Endodermal cell (in vitro differentiated cells): ENCODE measurements around the gene FAM227B. TPM values are rescaled to one million over a fixed set of nuclear protein-coding genes. Genes with fewer than 3 reads are reported as not detected.
"Not testable (repeated sequence)": the region's sequence is repeated elsewhere in the genome, so short reads cannot be mapped to it uniquely, and the experiment has no call there.

Source experiments
- DNase-seq: peaks from one replicate; pipeline ENCODE4 v3.0.0-alpha.2; 2017
- H3K27ac ChIP-seq: 2 replicates; pipeline ENCODE4 v1.5.1; 2013; ENCODE audit warnings: mild to moderate bottlenecking, low read depth, low read length, moderate library complexity
- H3K27me3 ChIP-seq: 2 replicates; pipeline ENCODE4 v1.6.1; 2013; ENCODE audit warnings: mild to moderate bottlenecking, low read length, moderate library complexity; ENCODE audit not compliant: insufficient read depth, control insufficient read depth, poor library complexity, severe bottlenecking
- H3K36me3 ChIP-seq: 2 replicates; pipeline ENCODE4 v1.7.0; 2013; ENCODE audit warnings: mild to moderate bottlenecking, low read length, moderate library complexity; ENCODE audit not compliant: control insufficient read depth, insufficient read depth
- H3K4me1 ChIP-seq: one replicate; pipeline ENCODE4 v1.7.0; 2013; ENCODE audit warnings: low read length; ENCODE audit not compliant: control insufficient read depth, insufficient read depth
- H3K4me3 ChIP-seq: 2 replicates; pipeline ENCODE4 v1.5.1; 2013; ENCODE audit warnings: mild to moderate bottlenecking, low read length, moderate library complexity
- H3K9ac ChIP-seq: 2 replicates; pipeline ENCODE4 v1.6.1; 2013; ENCODE audit warnings: mild to moderate bottlenecking, low read length, moderate library complexity; ENCODE audit not compliant: poor library complexity, severe bottlenecking; ENCODE audit errors: extremely low read depth
- H3K9me3 ChIP-seq: 2 replicates; pipeline ENCODE4 v1.6.1; 2013; ENCODE audit warnings: mild to moderate bottlenecking, low read length, moderate library complexity; ENCODE audit not compliant: control insufficient read depth
- H3K27ac Mint-ChIP-seq: 2 replicates; pipeline ENCODE4 v1.8.0; 2020; ENCODE audit warnings: mixed read lengths
- H3K27me3 Mint-ChIP-seq: 2 replicates; pipeline ENCODE4 v1.8.0; 2021; ENCODE audit warnings: mild to moderate bottlenecking, mixed read lengths; ENCODE audit not compliant: insufficient read depth
- H3K36me3 Mint-ChIP-seq: 2 replicates; pipeline ENCODE4 v1.8.0; 2020; ENCODE audit warnings: low read depth, mixed read lengths
- H3K4me1 Mint-ChIP-seq: 2 replicates; pipeline ENCODE4 v1.8.0; 2020; ENCODE audit warnings: mixed read lengths
- H3K4me3 Mint-ChIP-seq: 2 replicates; pipeline ENCODE4 v1.8.0; 2020; ENCODE audit warnings: mild to moderate bottlenecking, moderate library complexity, mixed read lengths
- H3K9me3 Mint-ChIP-seq: 2 replicates; pipeline ENCODE4 v1.8.0; 2020; ENCODE audit warnings: mild to moderate bottlenecking, mixed read lengths
- WGBS, 2 experiments: methylation state at CpG; one replicate each; pipeline versions ENCODE4 v1.1.5 to v1.1.7; 2013; ENCODE audit warnings: missing lambda C conversion rate in 2 of 2, mixed read lengths in 1 of 2; ENCODE audit not compliant: insufficient coverage in 1 of 2, insufficient read length in 1 of 2; 5-methylcytosine and 5-hydroxymethylcytosine counted together
- total RNA-seq, 2 donors: library from RNA; stranded (reverse); fragmentation: NEBNext Ultra II Directional in 1 of 2; extraction: Animal tissue kit (Norgen Biotek cat#: 25700) in 1 of 2; gene quantifications; 2 replicates in 1 of 2; 3 replicates in 1 of 2; pipeline ENCODE4 v1.2.1, GENCODE V29; 2021
- TF ChIP-seq, protein P1 (sequence below): fragments of 200-600 bp; sonication (generic); conservative IDR thresholded peaks from 2 replicates; pipeline ENCODE4 v1.5.0; 2021; ENCODE audit warnings: antibody characterized with exemption, mild to moderate bottlenecking

FAM227B gene
- total RNA-seq, 2 donors from 2014 or later = 7.5 to 8.5 TPM

DNA sequence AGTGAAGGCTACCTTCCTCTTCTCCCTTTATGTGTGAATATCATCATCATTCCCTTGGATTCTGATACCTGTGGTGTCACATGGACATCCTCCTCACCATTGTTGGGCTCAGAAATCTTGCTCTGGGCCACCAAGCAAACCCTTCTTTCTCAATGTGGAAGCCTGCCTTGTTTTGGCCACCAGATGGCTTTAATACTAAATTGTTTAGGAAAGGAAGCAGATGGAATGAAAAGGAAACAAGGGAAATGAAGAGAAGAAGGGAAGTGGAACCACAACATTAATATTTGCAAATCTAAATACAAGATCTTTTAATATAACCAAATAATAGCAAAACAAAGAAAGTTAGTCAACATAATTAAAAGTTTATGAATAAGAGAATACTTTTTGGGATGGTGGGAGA is 14.0 kb downstream of the FAM227B start:
- H3K27me3 Mint-ChIP-seq = peaks cover 6% of the 10 kb centered on the region
- peaks cover 9% of the 10 kb centered on the region for H3K9me3 Mint-ChIP-seq
- Histone ChIP-seq H3K9me3 (peaks cover 11% of the 10 kb centered on the region), H3K9ac (no peak overlapping the region), H3K4me1 (no peaks in the 10 kb centered on the region), H3K27ac (no peak overlapping the region), H3K4me3 (no peak overlapping the region), H3K27me3 (no peaks in the 10 kb centered on the region), H3K36me3 (no peaks in the 10 kb centered on the region)
- no peaks in the 10 kb centered on the region for H3K36me3 Mint-ChIP-seq
- no peak for DNase-seq
- peaks cover 3% of the 10 kb centered on the region for H3K4me1 Mint-ChIP-seq
- H3K27ac Mint-ChIP-seq = no peak overlapping the region
- H3K4me3 Mint-ChIP-seq = no peak overlapping the region
- TF ChIP-seq, protein P1, sequence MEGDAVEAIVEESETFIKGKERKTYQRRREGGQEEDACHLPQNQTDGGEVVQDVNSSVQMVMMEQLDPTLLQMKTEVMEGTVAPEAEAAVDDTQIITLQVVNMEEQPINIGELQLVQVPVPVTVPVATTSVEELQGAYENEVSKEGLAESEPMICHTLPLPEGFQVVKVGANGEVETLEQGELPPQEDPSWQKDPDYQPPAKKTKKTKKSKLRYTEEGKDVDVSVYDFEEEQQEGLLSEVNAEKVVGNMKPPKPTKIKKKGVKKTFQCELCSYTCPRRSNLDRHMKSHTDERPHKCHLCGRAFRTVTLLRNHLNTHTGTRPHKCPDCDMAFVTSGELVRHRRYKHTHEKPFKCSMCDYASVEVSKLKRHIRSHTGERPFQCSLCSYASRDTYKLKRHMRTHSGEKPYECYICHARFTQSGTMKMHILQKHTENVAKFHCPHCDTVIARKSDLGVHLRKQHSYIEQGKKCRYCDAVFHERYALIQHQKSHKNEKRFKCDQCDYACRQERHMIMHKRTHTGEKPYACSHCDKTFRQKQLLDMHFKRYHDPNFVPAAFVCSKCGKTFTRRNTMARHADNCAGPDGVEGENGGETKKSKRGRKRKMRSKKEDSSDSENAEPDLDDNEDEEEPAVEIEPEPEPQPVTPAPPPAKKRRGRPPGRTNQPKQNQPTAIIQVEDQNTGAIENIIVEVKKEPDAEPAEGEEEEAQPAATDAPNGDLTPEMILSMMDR = peak; percentile 61

- peaks cover 2% of the 10 kb centered on the region for H3K4me1 Mint-ChIP-seq
- no peaks in the 10 kb centered on the region for H3K36me3 Mint-ChIP-seq
- TF ChIP-seq, protein P1 = no peak
These were observed 15.0 kb downstream of the FAM227B start for GRCh38 chr15:49605588-49605987.

GRCh38 chr15:49604625-49605409 is 15.8 kb downstream of the FAM227B start:
- H3K27ac Mint-ChIP-seq = no peak overlapping the region
- no peaks in the 10 kb centered on the region for H3K4me1 Mint-ChIP-seq
- TF ChIP-seq, protein P1 = no peak
- WGBS, 2 experiments = 94% methylated on average over 2 of the region's 2 CpGs; no CpG with 5 or more reads in 1 of the 2 experiments
- DNase-seq = no peak
- H3K36me3 Mint-ChIP-seq = no peaks in the 10 kb centered on the region
- H3K4me3 Mint-ChIP-seq = no peak overlapping the region
- Histone ChIP-seq H3K9ac (no peak overlapping the region), H3K27me3 (no peaks in the 10 kb centered on the region), H3K4me3 (no peak overlapping the region), H3K4me1 (no peaks in the 10 kb centered on the region), H3K27ac (no peak overlapping the region), H3K36me3 (no peaks in the 10 kb centered on the region), H3K9me3 (peaks cover 19% of the 10 kb centered on the region)
- peaks cover 6% of the 10 kb centered on the region for H3K27me3 Mint-ChIP-seq
- H3K9me3 Mint-ChIP-seq = peaks cover 23% of the 10 kb centered on the region

More at GRCh38 chr15:49605588-49605987, 15.0 kb downstream of the FAM227B start:
- Histone ChIP-seq H3K27me3 (no peaks in the 10 kb centered on the region), H3K9ac (no peak overlapping the region), H3K36me3 (no peaks in the 10 kb centered on the region), H3K9me3 (peaks cover 11% of the 10 kb centered on the region), H3K4me3 (no peak overlapping the region), H3K4me1 (no peaks in the 10 kb centered on the region), H3K27ac (no peak overlapping the region)
- Mint-ChIP-seq H3K4me3 (no peak overlapping the region), H3K27me3 (peaks cover 6% of the 10 kb centered on the region), H3K9me3 (peaks cover 16% of the 10 kb centered on the region), H3K27ac (no peak overlapping the region)
- 97 to 100% methylated on average over 1 to 2 of the region's 2 CpGs for WGBS, 2 experiments
- DNase-seq = no peak

DNA sequence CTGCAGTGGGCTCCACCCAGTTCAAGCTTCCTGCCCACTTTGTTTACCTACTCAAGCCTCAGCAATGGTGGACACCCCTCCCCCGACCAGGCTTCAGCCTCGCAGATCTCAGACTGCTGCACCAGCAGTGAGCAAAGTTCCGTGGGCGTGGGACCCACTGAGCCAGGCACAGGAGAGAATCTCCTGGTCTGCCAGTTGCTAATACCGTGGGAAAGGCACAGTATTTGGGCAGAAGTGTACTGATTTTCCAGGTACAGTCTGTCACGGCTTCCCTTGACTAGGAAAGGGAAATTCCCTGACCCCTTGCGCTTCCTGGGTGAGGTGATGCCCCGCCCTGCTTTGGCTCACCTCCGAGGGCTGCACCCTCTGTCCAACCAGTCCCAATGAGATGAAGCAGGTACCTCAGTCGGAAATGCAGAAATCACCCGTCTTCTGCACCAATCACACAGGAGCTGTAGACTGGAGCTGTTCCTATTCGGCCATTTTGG is 27.7 kb downstream of the FAM227B start:
- DNase-seq, H3K27ac ChIP-seq, H3K27ac Mint-ChIP-seq, H3K9ac ChIP-seq, H3K4me1 ChIP-seq, H3K27me3 ChIP-seq, H3K4me3 ChIP-seq, H3K36me3 ChIP-seq, H3K4me3 Mint-ChIP-seq, H3K27me3 Mint-ChIP-seq, H3K36me3 Mint-ChIP-seq: not testable (repeated sequence)
- WGBS, 2 experiments = 94 to 95% methylated on average over 12 of the region's 12 CpGs
- H3K9me3 ChIP-seq = peaks cover 33% of the 10 kb centered on the region
- Mint-ChIP-seq H3K4me1 (peaks cover 12% of the 10 kb centered on the region), H3K9me3 (peaks cover 25% of the 10 kb centered on the region)
